GM12864 (cell line): ENCODE measurements around the gene LPO.

Experiments used
- DNase-seq: peaks from one replicate; pipeline ENCODE4 v3.0.0-alpha.2; 2011; ENCODE audit warnings: low read depth
- H3K4me3 ChIP-seq: 2 replicates; pipeline ENCODE4 v1.5.1; 2011; ENCODE audit warnings: mild to moderate bottlenecking, low read depth, low read length, control low read depth
- TF ChIP-seq, protein P1 (sequence below): IDR thresholded peaks from 2 replicates; pipeline ENCODE4 v1.5.1; 2011; ENCODE audit warnings: low read depth, mild to moderate bottlenecking, moderate library complexity, low read length, control low read depth, inconsistent platforms; ENCODE audit errors: missing control alignments

Gene LPO

DNA sequence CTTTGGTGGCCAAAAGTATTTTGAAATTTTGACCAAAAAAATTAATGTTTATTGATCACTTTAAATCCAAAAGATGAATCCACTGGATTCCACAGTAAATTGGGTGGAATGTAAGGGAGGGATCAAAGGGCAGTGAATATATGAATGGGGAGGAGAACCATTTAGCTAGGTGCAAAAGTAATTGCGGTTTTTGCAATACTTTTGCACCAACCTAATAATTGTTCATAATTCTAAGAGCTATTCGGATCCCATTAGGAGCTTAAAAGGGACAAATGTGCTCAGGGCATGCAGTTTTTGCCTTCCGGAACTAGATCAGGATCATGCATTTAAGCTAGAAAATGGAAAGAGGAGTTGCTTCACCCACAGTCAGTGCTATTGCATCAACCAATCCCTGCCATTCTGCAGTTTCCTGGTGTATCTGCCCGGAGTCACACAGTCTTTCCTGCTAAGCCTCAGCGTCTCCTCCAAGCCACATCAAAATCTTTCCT lies at the start of gene LPO:
LPO (plus strand) TSS at position 438 of the 488 bp plus-strand sequence. CDS start 4,396 bp downstream, outside the sequence.
- H3K4me3 ChIP-seq, result no peak within 1 kb of the TSS
- DNase-seq, result no peak
- TF ChIP-seq, protein P1, sequence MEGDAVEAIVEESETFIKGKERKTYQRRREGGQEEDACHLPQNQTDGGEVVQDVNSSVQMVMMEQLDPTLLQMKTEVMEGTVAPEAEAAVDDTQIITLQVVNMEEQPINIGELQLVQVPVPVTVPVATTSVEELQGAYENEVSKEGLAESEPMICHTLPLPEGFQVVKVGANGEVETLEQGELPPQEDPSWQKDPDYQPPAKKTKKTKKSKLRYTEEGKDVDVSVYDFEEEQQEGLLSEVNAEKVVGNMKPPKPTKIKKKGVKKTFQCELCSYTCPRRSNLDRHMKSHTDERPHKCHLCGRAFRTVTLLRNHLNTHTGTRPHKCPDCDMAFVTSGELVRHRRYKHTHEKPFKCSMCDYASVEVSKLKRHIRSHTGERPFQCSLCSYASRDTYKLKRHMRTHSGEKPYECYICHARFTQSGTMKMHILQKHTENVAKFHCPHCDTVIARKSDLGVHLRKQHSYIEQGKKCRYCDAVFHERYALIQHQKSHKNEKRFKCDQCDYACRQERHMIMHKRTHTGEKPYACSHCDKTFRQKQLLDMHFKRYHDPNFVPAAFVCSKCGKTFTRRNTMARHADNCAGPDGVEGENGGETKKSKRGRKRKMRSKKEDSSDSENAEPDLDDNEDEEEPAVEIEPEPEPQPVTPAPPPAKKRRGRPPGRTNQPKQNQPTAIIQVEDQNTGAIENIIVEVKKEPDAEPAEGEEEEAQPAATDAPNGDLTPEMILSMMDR, result no peak

DNA sequence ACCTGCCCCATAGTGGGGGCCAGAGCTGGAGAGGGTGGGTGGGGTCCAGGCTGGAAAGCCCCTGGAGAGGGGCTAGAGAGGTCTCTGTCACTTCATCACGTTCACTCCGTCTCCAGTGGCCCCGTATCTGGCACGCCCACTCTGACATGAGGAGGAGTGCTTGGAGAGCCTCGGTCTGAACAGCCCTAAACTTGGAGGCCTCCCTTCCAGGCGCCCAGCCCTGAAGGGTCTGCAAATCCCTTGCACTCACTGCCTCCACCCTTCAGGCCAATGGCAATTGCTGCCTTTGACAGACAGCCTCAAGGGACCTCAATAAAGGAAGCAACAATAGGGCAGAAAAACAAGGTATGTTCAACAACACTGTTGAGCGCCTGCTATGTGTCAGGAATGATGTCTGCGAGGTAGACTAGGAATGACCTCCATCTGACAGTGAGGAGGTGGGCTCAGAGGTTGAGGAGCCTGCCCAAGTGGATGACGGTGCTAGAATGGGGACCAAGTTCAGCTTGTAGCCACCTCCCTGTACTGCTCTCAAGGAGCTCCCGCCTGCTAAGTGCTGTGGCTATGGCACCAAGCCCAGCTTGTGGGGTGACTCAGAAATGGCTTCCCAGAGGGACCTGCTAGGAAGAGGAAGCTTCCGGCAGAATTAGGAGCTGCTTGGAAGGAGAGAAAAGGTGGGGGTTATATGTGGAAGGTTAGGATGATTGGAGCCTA lies 48.8 kb upstream of the LPO start:
- no peak for DNase-seq
- TF ChIP-seq, protein P1, result no peak
- no peak overlapping the region for H3K4me3 ChIP-seq

GRCh38 chr17:58191241-58191896 lies 47.0 kb upstream of the LPO start:
- no peak overlapping the region for H3K4me3 ChIP-seq
- TF ChIP-seq, protein P1, result no peak
- DNase-seq, result no peak

- H3K4me3 ChIP-seq, result no peak within 1 kb of the TSS
- DNase-seq, result no peak
- TF ChIP-seq, protein P1, result no peak
Observed at GRCh38 chr17:58192612-58193011, 45.8 kb upstream of the LPO start, which contains the start of gene EPX. TSS of gene EPX (plus strand) at chr17:58192726. CDS start at chr17:58192847, 121 bp downstream.

GRCh38 chr17:58193641-58194255 lies 44.6 kb upstream of the LPO start:
- TF ChIP-seq, protein P1, result no peak
- no peak overlapping the region for H3K4me3 ChIP-seq
- no peak for DNase-seq

DNA sequence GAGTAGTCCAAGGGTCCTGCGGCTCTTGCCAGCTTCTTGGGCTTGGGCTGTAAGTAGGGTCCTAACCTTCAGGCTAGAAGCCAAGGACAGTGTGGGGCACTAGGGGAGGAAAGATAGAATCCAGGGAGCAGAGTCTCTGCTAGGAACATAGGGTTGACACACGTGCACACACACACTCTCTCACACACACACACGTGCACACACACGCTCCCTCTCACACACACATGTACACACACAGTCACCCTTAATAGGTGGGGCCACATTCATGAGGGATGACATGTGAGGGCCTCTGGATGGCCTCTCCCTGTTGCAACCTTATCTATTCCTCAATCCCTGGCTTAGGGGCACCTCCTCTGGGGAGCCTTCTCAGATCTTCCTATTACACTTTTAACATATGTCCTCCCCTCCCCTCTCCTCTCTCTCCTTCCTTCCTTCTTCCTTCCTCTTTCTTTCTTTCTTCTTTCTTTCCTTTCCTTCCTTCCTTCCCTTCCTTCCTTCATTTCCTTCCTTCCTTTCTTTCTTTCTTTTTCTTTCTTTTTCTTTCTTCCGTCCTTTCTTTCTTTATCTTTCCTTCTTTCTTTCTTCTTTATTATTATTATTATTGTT lies 42.8 kb upstream of the LPO start:
- TF ChIP-seq, protein P1, result no peak
- DNase-seq, result no peak

More for the DNA sequence above, 42.8 kb upstream of the LPO start:
- no peak overlapping the region for H3K4me3 ChIP-seq
